HG03521 (cell line): Measurements from ENCODE around the gene CMBL.

ENCODE experiments used
- ATAC-seq: cut with Tn5 transposase; IDR thresholded peaks from one replicate; pipeline ENCODE4 v1.9.1; 2021; ENCODE audit warnings: mild to moderate bottlenecking, moderate library complexity; ENCODE audit not compliant: unreplicated experiment

CMBL gene

GRCh38 chr5:10310835-10311570, 3.3 kb upstream of the CMBL start:
- ATAC-seq: peak; percentile 69

- ATAC-seq: no peak
Measured at GRCh38 chr5:10310066-10310779, 2.5 kb upstream of the CMBL start.

GRCh38 chr5:10308844-10309243, 1.1 kb upstream of the CMBL start:
- ATAC-seq: no peak

- no peak for ATAC-seq
Measured at GRCh38 chr5:10306806-10307205, 896 bp downstream of the CMBL start.

GRCh38 chr5:10306114-10306513, 1.6 kb downstream of the CMBL start:
- no peak for ATAC-seq

GRCh38 chr5:10304932-10305331, 2.8 kb downstream of the CMBL start:
- ATAC-seq: no peak

GRCh38 chr5:10303699-10304170, 4.0 kb downstream of the CMBL start:
- ATAC-seq: no peak

- no peak for ATAC-seq
Measured at GRCh38 chr5:10303201-10303600, 4.5 kb downstream of the CMBL start.

GRCh38 chr5:10301842-10302610, 5.7 kb downstream of the CMBL start:
- ATAC-seq: no peak

GRCh38 chr5:10301266-10301665, 6.4 kb downstream of the CMBL start:
- ATAC-seq: no peak

GRCh38 chr5:10300246-10300645, 7.5 kb downstream of the CMBL start:
- no peak for ATAC-seq

- ATAC-seq: no peak
Measured at GRCh38 chr5:10297646-10298204, 10.0 kb downstream of the CMBL start.

- ATAC-seq: no peak
Measured at GRCh38 chr5:10295619-10296326, 11.9 kb downstream of the CMBL start.

- ATAC-seq: no peak
Measured at GRCh38 chr5:10293907-10294662, 13.6 kb downstream of the CMBL start.

GRCh38 chr5:10291692-10292339, 15.9 kb downstream of the CMBL start:
- ATAC-seq: no peak

- no peak for ATAC-seq
Measured at GRCh38 chr5:10290438-10290837, 17.3 kb downstream of the CMBL start.

- no peak for ATAC-seq
Measured at GRCh38 chr5:10289991-10290390, 17.7 kb downstream of the CMBL start.

- no peak for ATAC-seq
Measured at GRCh38 chr5:10289353-10289752, 18.3 kb downstream of the CMBL start.

GRCh38 chr5:10288592-10289219, 19.0 kb downstream of the CMBL start:
- peak; percentile 47 for ATAC-seq
